NCI-H1048 (cell line): ENCODE measurements around the gene GARIN1A.
"Not testable (repeated sequence)": the region's sequence is repeated elsewhere in the genome, so short reads cannot be mapped to it uniquely, and the experiment has no call there.

ENCODE experiments used
- DNase-seq: peaks from one replicate; lab custom pipeline; 2025; lab: John Stamatoyannopoulos, UW

The GARIN1A gene

GRCh38 chr7:128671992-128672391 is at the start of gene GARIN1A:
TSS of gene GARIN1A (plus strand) at chr7:128672292. CDS start at chr7:128672398, 106 bp downstream.
- DNase-seq = no peak

DNA sequence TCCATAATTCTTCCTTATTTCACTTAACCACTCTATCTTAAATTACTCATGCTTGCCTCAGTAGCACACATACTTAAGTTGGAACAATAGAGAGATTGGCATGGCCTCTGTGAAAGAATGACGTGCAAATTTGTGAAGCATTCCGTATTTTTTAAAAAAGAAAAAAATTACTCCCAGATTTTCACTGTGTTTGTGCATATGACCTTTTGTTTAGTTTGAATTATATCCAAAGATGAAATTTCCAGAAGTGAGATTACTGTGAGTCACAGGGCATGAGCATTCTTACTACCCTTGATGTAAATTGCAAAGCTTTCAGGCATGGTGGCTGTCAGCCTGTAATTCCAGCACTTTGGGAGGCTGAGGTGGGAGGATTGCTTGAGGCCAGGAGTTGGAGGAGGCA is 45.0 kb upstream of the GARIN1A start:
- not testable (repeated sequence) for DNase-seq

GRCh38 chr7:128633915-128634314 is 38.2 kb upstream of the GARIN1A start:
- DNase-seq = not testable (repeated sequence)

DNA sequence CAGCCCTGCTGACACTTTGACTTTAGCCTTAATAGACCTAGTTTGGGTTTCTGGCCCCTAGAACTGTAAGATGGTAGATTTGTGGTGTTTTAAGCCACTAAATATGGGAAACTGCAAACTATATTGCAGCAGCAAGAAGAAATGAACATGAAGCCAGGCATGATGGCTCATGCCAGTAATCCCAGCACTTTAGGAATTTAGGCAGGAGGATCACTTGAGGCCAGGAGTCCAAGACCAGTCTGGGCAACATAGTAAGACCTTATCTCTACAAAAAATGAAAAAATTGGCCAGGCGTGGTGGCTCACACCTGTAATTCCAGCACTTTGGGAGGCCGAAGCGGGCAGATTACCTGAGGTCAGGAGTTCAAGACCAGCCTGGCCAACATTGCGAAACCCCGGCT is 26.9 kb upstream of the GARIN1A start:
- not testable (repeated sequence) for DNase-seq

DNA sequence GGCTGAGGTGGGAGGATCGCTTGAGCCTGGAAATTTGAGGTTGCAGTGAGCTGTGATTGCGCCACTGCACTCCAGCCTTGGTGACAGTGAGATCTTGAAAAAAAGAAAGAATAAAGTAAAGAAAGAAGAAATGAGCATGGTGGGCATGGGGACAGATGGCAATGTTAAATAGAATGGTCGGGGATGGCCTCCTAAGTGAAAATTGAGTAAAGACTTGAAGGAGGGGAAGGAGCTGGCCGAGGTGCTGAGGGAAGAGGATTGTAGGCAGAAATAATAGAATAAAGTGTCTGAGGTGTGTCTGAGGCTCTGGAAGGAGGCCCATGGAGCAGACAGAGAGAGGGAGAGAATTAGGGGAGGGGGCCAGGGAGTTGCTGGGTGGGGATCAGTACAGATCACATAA is 26.2 kb upstream of the GARIN1A start:
- not testable (repeated sequence) for DNase-seq

DNA sequence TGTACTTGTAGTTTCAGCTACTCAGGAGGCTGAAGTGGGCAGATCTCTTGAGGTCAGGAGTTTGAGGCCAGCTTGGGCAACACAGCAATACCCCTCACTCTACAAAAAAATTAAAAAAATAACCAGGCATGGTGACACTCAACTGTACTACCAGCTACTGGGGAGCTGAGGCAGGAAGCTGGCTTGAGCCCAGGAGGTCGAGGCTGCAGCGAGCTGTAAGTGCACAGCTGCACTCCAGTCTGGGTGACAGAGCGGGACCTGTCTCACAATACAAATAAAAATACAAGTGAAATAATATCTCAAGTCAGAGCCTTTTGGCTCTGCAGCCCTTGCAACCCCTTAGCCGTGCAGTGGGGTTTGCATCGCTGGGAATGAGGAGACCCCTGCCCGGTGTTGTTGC is 25.2 kb upstream of the GARIN1A start:
- not testable (repeated sequence) for DNase-seq

GRCh38 chr7:128651096-128651495 is 21.0 kb upstream of the GARIN1A start:
- DNase-seq = not testable (repeated sequence)

DNA sequence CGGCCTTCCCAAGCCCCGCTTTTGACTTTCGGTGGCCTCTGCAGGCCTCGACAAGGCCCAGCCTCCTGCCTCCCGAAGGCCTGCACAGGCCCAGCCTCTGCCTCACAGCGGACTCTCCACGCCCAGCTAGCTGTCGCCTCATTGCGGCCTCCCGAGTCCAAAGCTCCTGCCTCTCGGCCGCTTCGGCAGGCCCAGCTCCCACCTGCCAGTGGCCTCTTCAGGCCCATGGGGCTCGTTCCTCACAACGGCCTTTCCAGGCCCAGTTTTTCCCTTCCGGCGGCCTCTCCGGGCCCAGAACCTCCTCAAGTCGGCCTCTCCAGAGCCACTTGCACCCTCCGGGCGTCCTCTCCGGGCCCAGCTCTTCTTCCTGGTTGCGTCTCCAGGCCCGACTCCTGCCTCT is 19.5 kb upstream of the GARIN1A start:
- DNase-seq = not testable (repeated sequence)

DNA sequence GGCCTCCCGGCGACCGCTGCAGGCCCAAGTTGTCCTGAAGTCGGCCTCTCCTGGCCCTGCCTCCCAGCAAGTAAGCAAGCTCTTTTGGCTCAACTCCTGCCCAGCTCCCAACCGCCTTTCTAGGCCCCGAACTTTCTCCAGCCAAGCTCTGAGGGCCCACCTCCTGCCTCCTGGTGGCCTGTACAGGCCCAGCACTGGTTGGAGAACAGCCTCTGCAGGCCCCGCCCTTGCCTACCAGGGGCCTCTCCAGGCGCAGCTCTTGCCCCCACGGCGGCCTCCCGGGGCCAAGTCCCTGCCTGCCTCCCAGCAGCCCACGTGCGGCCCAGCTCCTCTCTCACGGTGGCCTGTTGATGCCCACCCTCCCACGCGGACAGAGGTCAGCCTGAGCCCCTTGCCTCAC is 18.9 kb upstream of the GARIN1A start:
- not testable (repeated sequence) for DNase-seq

DNA sequence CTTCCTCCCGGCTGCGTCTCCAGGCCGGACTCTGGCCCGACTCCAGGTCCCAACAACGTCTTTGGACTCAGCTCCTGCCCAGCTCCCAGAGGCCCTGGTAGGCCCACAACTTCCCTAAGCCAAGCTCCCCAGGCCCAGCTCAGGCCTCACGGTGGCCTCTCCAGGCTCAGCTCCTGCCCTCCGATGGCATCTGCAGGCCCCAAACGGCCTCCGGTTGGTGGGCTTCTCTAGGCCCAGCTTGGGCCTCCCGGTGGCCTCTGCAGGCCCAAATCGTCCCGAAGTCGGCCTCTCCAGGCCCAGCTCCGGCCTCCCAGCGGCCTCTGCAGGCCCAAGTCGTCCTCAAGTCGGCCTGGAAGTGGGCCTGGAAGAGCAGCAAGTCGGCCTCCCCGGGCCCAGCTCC is 18.0 kb upstream of the GARIN1A start:
- DNase-seq = not testable (repeated sequence)

GRCh38 chr7:128654501-128654900 is 17.6 kb upstream of the GARIN1A start:
- not testable (repeated sequence) for DNase-seq

DNA sequence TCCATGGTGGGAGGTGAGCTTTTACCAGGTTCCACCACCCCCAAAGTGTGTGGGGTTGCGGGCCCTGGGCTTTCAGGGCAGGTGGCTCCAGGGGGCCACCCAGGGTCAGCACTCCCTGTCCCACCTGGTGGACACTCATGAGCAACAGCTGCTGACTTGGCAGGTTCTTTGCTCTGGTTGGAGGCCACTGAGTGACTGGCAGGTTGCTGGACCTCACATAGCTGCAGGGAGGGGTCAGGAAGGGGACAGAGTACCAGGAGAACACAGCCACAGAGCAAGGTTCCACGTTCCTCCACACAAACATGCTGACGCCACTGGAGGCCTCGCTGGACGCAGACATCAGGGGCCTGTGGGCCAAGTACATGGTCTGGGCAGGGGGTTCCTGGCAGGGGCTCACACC is 13.7 kb upstream of the GARIN1A start:
- DNase-seq = not testable (repeated sequence)

DNA sequence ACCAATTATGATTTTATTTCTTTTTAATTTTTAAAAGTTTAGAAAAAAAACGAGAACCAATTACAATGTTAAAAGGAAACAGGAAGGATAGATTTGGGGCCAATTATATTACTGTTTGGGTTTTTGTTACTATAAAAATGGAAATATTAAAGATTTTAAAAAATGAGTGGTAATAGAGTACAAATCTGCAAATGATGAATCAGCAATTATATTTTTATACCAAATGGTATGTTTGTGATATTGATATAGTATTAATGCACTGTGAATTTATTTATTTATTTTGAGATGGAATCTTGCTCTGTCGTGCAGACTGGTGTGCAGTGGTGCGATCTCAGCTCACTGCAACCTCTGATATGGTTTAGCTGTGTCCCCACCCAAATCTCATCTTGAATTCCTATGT is 11.5 kb upstream of the GARIN1A start:
- DNase-seq = no peak

DNA sequence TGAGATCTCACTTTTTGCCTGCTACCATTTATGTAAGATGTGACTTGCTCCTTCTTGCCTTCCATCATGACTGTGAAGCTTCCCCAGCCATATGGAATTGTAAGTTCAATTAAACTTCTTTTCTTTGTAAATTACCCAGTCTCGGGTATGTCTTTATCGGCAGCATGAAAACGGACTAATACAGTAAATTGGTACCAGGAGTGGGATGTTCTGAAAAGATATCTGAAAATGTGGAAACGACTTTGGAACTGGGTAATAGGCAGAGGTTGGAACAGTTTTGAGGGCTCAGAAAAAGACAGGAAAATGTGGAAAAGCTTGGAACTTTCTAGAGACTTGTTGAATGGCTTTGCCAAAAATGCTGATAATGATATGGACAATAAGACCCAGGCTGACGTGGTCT is 10.6 kb upstream of the GARIN1A start:
- no peak for DNase-seq

DNA sequence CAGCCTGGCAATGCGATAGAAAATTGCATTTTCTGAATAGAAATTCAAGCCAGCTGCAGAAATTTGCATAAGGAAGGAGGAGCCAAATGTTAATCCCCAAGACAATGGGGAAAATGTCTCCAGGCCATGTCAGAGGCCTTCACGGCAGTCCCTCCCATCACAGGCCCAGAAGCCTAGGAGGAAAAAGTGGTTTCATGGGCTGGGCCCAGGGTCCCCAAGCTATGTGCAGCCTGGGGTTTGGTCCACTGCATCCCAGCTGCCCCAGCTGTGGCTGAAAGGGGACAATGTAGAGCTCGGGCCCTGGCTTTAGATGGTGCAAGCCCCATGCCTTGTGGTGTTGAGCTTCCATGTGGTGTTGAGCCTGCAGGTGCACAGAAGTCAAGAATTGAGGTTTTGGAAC is 10.0 kb upstream of the GARIN1A start:
- no peak for DNase-seq

DNA sequence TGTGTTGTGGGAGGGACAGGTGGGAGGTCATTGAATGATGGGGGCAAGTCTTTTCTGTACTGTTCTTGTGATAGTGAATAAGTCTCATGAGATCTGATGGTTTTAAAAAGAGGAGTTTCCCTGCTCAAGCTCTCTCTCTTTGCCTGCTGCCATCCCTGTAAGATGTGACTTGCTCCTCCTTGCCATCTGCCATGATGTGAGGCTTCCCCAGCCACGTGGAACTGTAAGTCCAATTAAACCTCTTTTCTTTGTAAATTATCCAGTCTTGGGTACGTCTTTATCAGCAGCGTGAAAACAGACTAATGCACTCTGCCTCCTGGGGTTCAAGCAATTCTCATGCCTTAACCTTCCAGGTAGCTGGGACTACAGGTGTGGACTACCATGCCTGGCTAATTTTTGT is 8.9 kb upstream of the GARIN1A start:
- DNase-seq = not testable (repeated sequence)

DNA sequence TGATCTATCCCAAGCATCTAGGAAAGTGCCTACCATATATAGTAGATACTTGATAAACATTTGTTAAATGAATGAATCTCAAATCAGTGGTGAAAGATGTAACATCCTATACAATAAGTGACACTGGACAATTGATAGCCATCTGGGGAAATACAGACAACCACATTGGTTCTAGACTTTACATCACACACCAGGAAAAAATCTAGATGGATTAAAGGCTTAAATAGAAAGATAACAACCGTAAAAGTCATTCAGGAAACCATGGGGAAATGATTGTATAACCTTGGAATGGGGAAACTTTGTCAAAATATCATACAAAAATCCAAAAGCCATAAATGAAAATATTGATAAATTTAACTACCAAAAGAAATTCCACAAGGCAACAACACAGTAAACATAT is 7.0 kb upstream of the GARIN1A start:
- no peak for DNase-seq

DNA sequence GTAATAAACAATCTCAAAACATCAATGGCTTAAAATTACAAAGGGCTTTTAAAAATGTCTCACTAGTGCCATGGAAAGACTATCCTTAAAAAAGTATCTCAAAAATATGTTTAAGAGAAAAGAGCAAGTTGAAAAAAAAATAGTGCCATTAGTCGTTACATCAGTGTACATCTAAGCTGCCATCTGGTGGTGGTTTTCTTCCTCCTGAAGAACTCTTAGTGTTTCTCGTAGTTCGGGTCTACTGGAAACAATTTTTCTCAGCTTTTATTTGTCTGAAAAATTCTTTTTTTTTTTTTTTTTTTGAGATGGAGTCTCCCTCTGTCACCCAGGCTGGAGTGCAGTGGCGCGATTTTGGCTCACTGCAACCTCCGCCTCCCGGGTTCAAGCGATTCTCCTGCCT is 5.9 kb upstream of the GARIN1A start:
- DNase-seq = no peak

GRCh38 chr7:128672927-128673517 is 930 bp downstream of the GARIN1A start:
- DNase-seq = no peak

DNA sequence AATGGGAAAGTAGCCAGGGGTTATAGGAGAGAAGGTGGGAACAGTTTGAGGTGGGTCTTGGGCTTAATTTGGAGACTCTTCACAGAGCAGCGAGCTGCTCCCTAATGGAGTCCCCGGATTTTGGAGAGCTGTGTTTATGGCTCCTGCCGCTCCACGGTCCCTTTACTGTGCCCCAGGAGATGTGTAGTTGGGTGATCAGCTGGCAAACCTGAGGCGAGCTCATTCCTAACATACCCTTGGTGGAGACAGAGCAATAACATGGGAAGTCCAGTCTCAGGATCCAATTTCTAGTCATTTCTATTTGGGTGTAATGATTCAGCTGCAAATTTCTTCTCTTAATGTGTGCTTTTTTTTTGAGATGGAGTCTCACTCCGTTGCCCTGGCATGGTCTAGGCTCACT is 1.5 kb downstream of the GARIN1A start:
- no peak for DNase-seq

- DNase-seq = no peak
Observed at GRCh38 chr7:128676665-128677064, 4.6 kb downstream of the GARIN1A start.

GRCh38 chr7:128679920-128680319 is 7.8 kb downstream of the GARIN1A start:
- no peak for DNase-seq

DNA sequence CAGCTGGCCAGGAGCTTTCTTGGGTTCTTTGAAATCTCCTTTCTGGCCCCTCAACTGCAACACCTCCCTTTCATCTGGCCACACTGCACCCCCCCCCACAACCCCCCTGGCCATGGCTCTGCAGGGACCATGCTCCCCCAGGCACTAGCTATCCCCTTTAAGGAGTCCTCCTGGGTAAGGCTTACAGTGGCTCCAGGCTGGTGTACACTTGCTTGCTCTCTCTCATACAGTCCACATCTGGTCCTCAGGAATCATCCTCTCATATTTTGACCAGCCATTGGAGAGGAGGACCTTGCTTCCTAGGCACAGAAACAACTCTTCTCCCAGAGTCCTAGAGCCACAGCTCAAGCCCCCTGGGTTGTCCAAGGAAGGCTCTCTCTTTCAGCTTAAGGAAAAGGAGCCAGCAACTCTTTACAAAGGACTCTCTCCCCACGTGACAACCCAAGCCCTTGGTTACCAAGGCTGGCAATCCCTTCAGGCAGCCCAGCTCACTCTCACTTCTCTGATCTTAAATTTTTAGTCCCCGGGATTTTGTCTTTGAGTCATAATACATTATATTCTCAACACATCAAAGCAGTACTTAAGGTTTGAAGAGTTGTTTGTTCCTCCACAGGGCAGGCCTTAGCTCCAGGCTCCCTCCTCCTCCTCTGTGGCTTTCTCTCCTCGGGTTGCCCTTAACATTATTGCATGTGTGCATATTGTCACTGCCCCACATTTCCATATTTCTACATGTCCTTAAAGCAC is 9.9 kb downstream of the GARIN1A start:
- DNase-seq = no peak

- not testable (repeated sequence) for DNase-seq
Observed at GRCh38 chr7:128683270-128683669, 11.2 kb downstream of the GARIN1A start.
